Umbilical cord (tissue), 2 donors: Measurements from ENCODE around the gene SPRR2G. TPM values are rescaled to one million over a fixed set of nuclear protein-coding genes. Genes with fewer than 3 reads are reported as not detected.
"Not testable (repeated sequence)": the region's sequence is repeated elsewhere in the genome, so short reads cannot be mapped to it uniquely, and the experiment has no call there.

Source experiments
- DNase-seq: peaks from one replicate; pipeline ENCODE4 v3.0.0-alpha.2; 2015; ENCODE audit warnings: low spot score
- total RNA-seq: library from RNA; depleted of rRNA; stranded (reverse); fragments of >200 nt; gene quantifications from one replicate; pipeline ENCODE4 v1.2.3, GENCODE V29; 2014; ENCODE audit warnings: low replicate concordance; ENCODE audit not compliant: insufficient read depth

The SPRR2G gene
- total RNA-seq, 1 donor from 2014 or later: 11.3 TPM

DNA sequence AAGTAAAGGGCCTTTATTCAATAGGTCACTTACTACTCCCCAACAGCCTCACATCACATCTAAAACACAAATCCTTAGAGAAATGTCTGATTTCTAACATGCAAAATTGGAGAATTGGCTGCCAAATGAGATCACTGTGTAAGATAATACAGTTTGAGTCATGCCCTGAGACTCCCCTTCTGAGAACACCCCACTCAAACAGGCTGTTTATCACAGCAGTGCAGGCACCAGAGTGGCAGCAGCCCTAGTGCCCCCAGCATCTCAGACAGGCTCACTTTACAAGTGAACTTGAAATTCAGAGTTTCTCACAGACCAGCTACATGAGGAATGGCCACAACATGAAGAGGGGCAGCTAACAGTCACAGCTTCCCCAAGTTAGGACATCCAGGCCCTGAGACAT, 35.4 kb downstream of the SPRR2G start:
- DNase-seq: not testable (repeated sequence)

DNA sequence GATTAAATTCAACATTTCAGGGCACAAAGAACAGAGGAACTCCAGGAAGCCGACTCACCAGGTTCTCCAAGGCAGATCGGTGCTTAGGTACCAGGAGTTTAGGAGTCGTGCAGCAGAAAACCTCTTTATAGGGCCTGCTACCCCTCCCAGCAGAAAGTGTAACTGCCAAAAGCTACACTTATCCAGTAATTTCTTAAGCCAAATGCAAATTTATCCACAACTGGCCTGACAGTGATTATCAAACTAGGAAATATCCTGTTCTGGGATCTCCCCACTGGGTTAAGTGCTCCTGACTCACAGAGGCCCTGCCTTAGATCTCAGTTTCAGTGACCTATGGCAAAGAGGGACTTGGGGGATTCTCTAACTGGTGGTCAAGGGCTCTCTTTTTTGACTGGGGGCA, 37.3 kb downstream of the SPRR2G start, which contains the start of gene SPRR2F:
TSS of gene SPRR2F (minus strand) at position 101 of the 400 bp plus-strand sequence. CDS start 783 bp downstream, outside the sequence.
- no peak for DNase-seq

DNA sequence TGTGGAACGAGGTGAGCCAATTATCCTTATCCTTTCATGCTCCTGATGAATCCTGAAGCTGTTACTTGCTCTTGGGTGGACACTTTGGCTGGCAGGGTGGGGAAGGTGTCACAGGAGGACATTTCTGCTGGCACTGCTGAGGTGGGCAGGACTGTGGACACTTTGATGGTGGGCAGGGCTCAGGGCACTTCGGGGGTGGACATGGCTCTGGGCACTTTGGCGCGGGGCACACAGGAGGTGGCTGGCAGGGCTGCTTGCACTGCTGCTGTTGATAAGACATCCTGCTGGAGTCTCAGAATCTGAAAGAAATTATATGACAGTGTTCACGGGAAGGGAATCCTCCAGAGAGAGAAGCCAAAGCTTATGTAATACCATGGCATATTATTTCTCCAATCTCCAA, 38.2 kb downstream of the SPRR2G start:
- DNase-seq: not testable (repeated sequence)

DNA sequence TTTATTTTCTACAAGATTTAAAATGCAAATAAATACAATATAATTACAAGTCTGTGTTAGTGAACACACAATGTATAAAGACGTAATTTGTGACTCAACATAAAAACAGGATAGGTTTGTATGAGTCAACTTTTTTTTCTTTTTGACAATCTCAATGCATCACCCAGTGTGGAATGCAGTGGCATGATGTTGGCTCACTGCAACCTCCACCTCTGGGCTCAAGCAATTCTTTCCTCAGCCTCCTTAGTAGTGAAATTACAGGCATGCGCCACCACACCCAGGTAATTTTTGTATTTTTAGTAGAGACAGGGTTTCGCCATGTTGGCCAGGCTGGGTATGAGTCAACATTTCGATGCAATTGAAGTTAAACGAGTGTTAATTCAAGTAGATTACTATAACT, 50.4 kb downstream of the SPRR2G start:
- no peak for DNase-seq

Other genes with a start within 250 kb of the SPRR2G start
- gene IVL, start 242.3 kb downstream of the SPRR2G start, total RNA-seq: 14.2 TPM
- gene SPRR5, start 203.7 kb downstream of the SPRR2G start, total RNA-seq: not detected
- gene SPRR4, start 180.2 kb downstream of the SPRR2G start, total RNA-seq: not detected
- gene SPRR1A, start 166.8 kb downstream of the SPRR2G start, total RNA-seq: not detected
- 8.7 TPM for gene SPRR3, start 149.1 kb downstream of the SPRR2G start, total RNA-seq
- gene SPRR1B, start 119.7 kb downstream of the SPRR2G start, total RNA-seq: not detected
- 1.2 TPM for gene SPRR2D, start 109.8 kb downstream of the SPRR2G start, total RNA-seq
- gene SPRR2A, start 93.4 kb downstream of the SPRR2G start, total RNA-seq: not detected
- not detected for gene SPRR2B, start 79.3 kb downstream of the SPRR2G start, total RNA-seq
- gene SPRR2E, start 56.4 kb downstream of the SPRR2G start, total RNA-seq: not detected
- not detected for gene SPRR2F, start 37.4 kb downstream of the SPRR2G start, total RNA-seq
- gene LELP1, start 52.5 kb upstream of the SPRR2G start, total RNA-seq: not detected
- gene PRR9, start 66.7 kb upstream of the SPRR2G start, total RNA-seq: 8.2 TPM
- gene LORICRIN, start 108.8 kb upstream of the SPRR2G start, total RNA-seq: not detected
- gene PGLYRP3, start 162.1 kb upstream of the SPRR2G start, total RNA-seq: not detected
- gene PGLYRP4, start 198.0 kb upstream of the SPRR2G start, total RNA-seq: 0.48 TPM
- gene S100A9, start 207.0 kb upstream of the SPRR2G start, total RNA-seq: 224 TPM
- gene S100A12, start 224.7 kb upstream of the SPRR2G start, total RNA-seq: not detected
- gene S100A8, start 240.2 kb upstream of the SPRR2G start, total RNA-seq: 16.6 TPM